ENCODE data around the gene NCOA3. TPM values are rescaled to one million over a fixed set of nuclear protein-coding genes. Genes with fewer than 3 reads are reported as not detected.
"Not testable (repeated sequence)": the region's sequence is repeated elsewhere in the genome, so short reads cannot be mapped to it uniquely, and the experiment has no call there.

Gene NCOA3
- total RNA-seq, 2 experiments from 2014 or later = 48.3 to 53.2 TPM

DNA sequence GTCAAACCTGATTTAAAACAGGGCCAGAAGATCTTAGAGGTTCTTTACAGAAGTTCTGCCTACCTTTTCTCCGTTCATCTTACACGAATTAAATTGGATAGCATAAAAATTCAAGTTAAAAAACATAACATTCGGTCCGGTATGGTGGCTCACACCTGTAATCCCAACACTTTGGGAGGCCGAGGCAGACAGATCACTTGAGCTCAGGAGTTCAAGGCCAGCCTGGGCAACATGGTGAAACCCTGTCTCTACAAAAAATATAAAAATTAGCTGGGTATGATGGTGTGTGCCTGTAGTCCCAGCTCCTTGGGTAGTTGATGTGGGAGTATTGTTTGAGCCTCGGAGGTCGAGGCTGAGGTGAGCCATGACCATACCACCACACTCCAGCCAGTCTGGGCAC is 79.0 kb downstream of the NCOA3 start:
- H3K27ac Mint-ChIP-seq; H3K27me3 Mint-ChIP-seq (ENCODE audit: low read depth); CTCF ChIA-PET; DNase-seq; intact Hi-C loops (cut with micrococcal nuclease); H3K9me3 Mint-ChIP-seq; H3K4me3 Mint-ChIP-seq: not testable (repeated sequence)
- H3K4me1 Mint-ChIP-seq (ENCODE audit: low read depth) = peaks cover 57% of the 10 kb centered on the region
- peaks cover 14% of the 10 kb centered on the region for H3K36me3 Mint-ChIP-seq (ENCODE audit: low read depth)

- H3K9me3 Mint-ChIP-seq = no peaks in the 10 kb centered on the region
- peaks cover 15% of the 10 kb centered on the region for H3K36me3 Mint-ChIP-seq (ENCODE audit: low read depth)
- intact Hi-C loops (cut with micrococcal nuclease) = no loop called here
- H3K4me3 Mint-ChIP-seq = no peak overlapping the region
- H3K27ac Mint-ChIP-seq = no peak overlapping the region
- no peaks in the 10 kb centered on the region for H3K27me3 Mint-ChIP-seq (ENCODE audit: low read depth)
- CTCF ChIA-PET = no interaction called here
- no peak for DNase-seq
- peaks cover 55% of the 10 kb centered on the region for H3K4me1 Mint-ChIP-seq (ENCODE audit: low read depth)
These were observed 79.4 kb downstream of the NCOA3 start for GRCh38 chr20:47581090-47581489.

DNA sequence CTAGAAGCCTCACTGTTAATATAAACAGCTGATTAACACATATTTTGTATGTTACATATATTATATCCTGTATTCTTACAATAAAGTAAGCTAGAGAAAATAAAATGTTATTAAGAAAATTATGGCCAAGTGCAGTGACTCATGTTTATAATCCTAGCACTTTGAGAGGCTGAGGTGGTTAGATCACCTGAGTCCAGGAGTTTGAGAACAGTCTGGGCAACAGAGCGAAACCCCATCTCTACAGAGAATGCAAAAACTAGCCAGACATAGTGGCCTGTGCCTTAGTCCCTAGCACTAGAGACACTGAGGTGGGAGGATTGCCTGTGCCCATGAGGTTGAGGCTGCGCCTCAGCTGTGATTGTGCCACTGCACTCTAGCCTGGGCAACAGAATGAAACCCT is 81.9 kb downstream of the NCOA3 start:
- Mint-ChIP-seq H3K4me3 (no peak overlapping the region), H3K4me1 (ENCODE audit: low read depth) (peaks cover 43% of the 10 kb centered on the region), H3K9me3 (no peaks in the 10 kb centered on the region), H3K27me3 (ENCODE audit: low read depth) (no peaks in the 10 kb centered on the region), H3K36me3 (ENCODE audit: low read depth) (peaks cover 23% of the 10 kb centered on the region), H3K27ac (no peak overlapping the region)
- no peak for DNase-seq
- intact Hi-C loops (cut with micrococcal nuclease) = no loop called here
- CTCF ChIA-PET = interaction anchor here (0.9 kb wide), 1 partner anchor 34 kb away, joined by 3 read pairs; no protein-coding TSS in a partner anchor

DNA sequence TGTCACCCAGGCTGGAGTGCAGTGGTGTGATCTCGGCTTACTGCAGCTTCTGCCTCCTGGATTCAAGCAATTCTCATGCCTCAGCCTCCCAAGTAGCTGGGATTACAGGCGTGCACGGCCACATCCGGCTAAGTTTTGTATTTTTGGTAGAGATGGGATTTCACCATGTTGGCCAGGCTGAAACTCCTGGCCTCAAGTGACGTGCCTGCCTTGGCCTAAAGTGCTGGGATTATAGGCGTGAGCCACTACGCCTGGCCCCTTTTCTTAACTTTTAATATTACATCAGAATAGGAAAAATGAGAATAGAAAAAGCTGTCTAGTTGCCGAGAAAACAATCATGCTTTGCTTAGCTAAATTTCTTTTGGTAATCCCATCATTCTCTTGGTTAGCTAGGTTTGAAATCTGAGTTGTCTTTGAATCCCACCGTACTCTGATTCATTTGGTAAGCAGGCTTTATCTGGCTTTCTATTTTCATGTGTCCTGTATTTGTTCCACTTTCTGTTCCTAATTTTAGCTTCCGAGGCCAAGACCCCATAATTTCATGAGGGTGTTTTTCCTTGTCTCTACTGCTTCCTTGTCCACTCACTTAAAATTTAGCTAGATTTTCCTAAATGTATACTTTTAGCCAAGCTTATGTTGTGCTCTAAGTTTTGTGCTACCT is 83.5 kb downstream of the NCOA3 start:
- intact Hi-C loops (cut with micrococcal nuclease) = no loop called here
- CTCF ChIA-PET = interaction anchor here (0.6 to 0.7 kb wide), 2 partner anchors 8 to 282 kb away, joined by 3 to 9 read pairs; no protein-coding TSS in a partner anchor
- Mint-ChIP-seq H3K27ac (no peak overlapping the region), H3K9me3 (no peaks in the 10 kb centered on the region), H3K36me3 (ENCODE audit: low read depth) (peaks cover 21% of the 10 kb centered on the region), H3K4me3 (no peak overlapping the region), H3K4me1 (ENCODE audit: low read depth) (peaks cover 29% of the 10 kb centered on the region), H3K27me3 (ENCODE audit: low read depth) (no peaks in the 10 kb centered on the region)
- no peak for DNase-seq

DNA sequence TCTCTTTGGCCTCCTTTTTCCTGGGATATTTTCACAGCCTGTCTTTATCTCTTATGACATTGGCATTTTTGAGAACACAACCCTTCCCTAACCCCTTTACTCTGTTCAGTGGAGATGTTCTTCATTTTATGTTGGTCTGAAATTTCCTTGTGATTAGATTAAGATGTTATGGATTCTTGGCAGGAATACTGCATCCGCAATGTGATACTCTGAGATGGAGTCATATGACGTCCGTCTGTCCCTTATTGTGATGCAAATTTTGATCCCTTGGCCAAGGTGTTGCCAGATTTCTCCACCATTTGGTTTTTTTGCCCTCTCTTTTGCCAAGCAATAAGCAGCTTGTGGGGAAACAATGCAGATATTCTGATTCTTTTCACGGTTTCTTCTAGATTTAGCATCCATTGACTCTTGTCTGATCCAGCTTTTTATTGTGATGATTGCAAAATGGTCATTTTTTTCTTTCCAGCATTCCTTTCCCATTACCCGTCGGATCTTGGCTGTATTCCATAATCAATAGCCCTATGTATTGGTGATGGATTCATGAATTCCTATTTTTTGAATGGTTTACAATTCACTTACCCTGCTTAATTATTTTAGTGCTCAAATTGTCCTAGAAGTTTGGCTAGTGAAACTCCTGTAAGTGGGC is 85.1 kb downstream of the NCOA3 start:
- no peak for DNase-seq
- CTCF ChIA-PET = interaction anchor here (0.9 kb wide), 1 partner anchor 15 kb away, joined by 3 read pairs; no protein-coding TSS in a partner anchor
- Mint-ChIP-seq H3K9me3 (no peaks in the 10 kb centered on the region), H3K36me3 (ENCODE audit: low read depth) (peaks cover 21% of the 10 kb centered on the region), H3K4me3 (no peak overlapping the region), H3K27ac (no peak overlapping the region), H3K27me3 (ENCODE audit: low read depth) (no peaks in the 10 kb centered on the region), H3K4me1 (ENCODE audit: low read depth) (peaks cover 31% of the 10 kb centered on the region)
- intact Hi-C loops (cut with micrococcal nuclease) = no loop called here

DNA sequence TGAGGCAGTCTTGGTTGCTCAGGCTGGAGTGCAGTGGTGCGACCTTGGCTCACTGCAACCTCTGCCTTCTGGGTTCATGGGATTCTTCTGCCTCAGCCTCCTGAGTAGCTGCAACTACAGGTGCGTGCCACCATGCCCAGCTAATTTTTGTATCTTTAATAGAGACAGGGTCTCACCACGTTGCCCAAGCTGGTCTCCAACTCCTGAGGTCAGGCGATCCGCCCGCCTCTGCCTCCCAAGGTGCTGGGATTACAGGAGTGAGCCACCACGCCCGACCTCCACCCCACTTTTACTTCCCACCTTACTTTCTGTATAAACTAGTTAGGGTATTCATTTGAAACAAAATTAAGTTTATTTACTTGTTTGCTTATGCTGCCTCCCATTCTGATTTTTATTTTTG is 86.5 kb downstream of the NCOA3 start:
- Mint-ChIP-seq H3K9me3 (no peaks in the 10 kb centered on the region), H3K27me3 (ENCODE audit: low read depth) (no peaks in the 10 kb centered on the region), H3K27ac (no peak overlapping the region), H3K4me1 (ENCODE audit: low read depth) (peaks cover 36% of the 10 kb centered on the region), H3K36me3 (ENCODE audit: low read depth) (peaks cover 24% of the 10 kb centered on the region), H3K4me3 (no peak overlapping the region)
- DNase-seq = no peak
- CTCF ChIA-PET = no interaction called here
- intact Hi-C loops (cut with micrococcal nuclease) = no loop called here

- CTCF ChIA-PET = interaction anchor here (0.6 to 0.9 kb wide), 3 partner anchors 9 to 30 kb away, joined by 3 to 5 read pairs (median 3); no protein-coding TSS in a partner anchor
- no peaks in the 10 kb centered on the region for H3K27me3 Mint-ChIP-seq (ENCODE audit: low read depth)
- no peak overlapping the region for H3K4me3 Mint-ChIP-seq
- H3K4me1 Mint-ChIP-seq (ENCODE audit: low read depth) = peaks cover 31% of the 10 kb centered on the region
- intact Hi-C loops (cut with micrococcal nuclease) = no loop called here
- DNase-seq = no peak
- no peaks in the 10 kb centered on the region for H3K9me3 Mint-ChIP-seq
- H3K27ac Mint-ChIP-seq = peak overlapping the region; percentile 15
- H3K36me3 Mint-ChIP-seq (ENCODE audit: low read depth) = peaks cover 23% of the 10 kb centered on the region
These were observed 89.5 kb downstream of the NCOA3 start for GRCh38 chr20:47591231-47591630.

DNA sequence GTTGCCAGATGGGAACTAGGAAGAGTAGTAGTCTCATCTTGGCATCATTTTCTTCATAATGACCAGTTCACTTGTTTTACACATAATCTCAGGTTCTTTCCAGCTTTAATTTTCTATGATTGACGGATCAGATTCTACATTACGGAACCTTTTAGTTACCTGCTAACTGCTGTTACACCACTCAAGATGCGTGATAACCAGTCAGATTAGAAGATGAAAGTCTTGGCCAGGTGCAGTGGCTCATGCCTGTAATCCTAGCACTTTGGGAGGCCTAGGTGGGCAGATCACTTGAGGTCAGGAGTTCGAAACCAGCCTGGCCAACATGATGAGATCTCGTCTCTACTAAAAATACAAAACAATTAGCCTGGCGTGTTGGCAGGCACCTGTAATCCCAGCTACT is 92.5 kb downstream of the NCOA3 start:
- no peaks in the 10 kb centered on the region for H3K27me3 Mint-ChIP-seq (ENCODE audit: low read depth)

DNA sequence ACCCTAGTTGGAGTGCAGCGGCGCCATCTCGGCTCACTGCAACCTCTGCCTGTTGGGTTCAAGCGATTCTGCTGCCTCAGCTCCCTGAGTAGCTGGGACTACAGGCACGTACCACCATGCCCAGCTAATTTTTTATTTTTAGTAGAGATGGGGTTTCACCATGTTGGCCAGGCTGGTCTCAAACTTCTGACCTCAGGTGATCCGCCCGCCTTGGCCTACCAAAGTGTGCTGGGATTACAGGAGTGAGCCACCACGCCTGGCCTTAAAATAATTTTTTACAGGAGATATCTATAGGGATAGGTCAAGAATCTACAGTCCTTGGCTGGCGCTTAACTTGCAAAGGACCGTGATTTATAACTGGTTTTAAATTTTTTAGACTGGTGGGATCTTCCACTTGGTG is 93.5 kb downstream of the NCOA3 start:
- intact Hi-C loops (cut with micrococcal nuclease); H3K27me3 Mint-ChIP-seq (ENCODE audit: low read depth); DNase-seq; H3K27ac Mint-ChIP-seq; H3K4me3 Mint-ChIP-seq; H3K9me3 Mint-ChIP-seq: not testable (repeated sequence)
- H3K4me1 Mint-ChIP-seq (ENCODE audit: low read depth) = peaks cover 39% of the 10 kb centered on the region
- H3K36me3 Mint-ChIP-seq (ENCODE audit: low read depth) = peaks cover 24% of the 10 kb centered on the region
- CTCF ChIA-PET = interaction anchor here (1.0 kb wide), 1 partner anchor 211 kb away, joined by 4 read pairs; no protein-coding TSS in a partner anchor

More for the DNA sequence above, 92.5 kb downstream of the NCOA3 start:
- DNase-seq = no peak
- Mint-ChIP-seq H3K9me3 (no peaks in the 10 kb centered on the region), H3K4me3 (no peak overlapping the region), H3K4me1 (ENCODE audit: low read depth) (peaks cover 33% of the 10 kb centered on the region), H3K36me3 (ENCODE audit: low read depth) (peaks cover 20% of the 10 kb centered on the region), H3K27ac (no peak overlapping the region)
- CTCF ChIA-PET = no interaction called here
- intact Hi-C loops (cut with micrococcal nuclease) = no loop called here

DNA sequence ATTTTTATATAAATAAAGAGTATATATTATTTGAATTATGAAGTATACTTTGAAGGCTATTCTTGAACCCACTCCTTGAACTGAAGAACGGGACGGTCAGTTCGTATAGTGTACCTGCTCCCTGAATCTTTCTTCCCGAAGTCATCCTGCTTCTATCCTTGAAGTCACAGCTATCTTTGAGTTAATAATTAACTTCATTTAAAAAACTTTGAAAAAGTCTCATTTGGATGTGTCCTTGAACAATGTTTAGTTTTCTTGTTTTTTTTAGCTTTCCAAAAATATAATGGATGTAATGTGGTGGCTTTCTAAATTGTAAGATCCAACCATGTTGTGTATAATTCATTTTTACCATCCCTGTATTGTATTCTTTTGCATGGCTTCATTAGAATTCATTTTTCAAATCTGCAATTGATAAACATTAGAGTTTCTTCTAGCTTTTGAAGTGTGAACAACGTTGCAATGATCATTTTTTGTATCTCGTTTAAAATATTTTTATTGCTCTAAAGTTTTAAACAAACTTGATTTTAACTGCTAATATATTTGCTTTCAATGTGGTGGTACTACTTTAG is 94.4 kb downstream of the NCOA3 start:
- Mint-ChIP-seq H3K27me3 (ENCODE audit: low read depth) (no peaks in the 10 kb centered on the region), H3K9me3 (no peaks in the 10 kb centered on the region), H3K27ac (no peak overlapping the region), H3K4me1 (ENCODE audit: low read depth) (peaks cover 42% of the 10 kb centered on the region), H3K4me3 (no peak overlapping the region), H3K36me3 (ENCODE audit: low read depth) (peaks cover 24% of the 10 kb centered on the region)
- CTCF ChIA-PET = interaction anchor here (1.0 kb wide), 1 partner anchor 212 kb away, joined by 4 read pairs; no protein-coding TSS in a partner anchor
- DNase-seq = no peak
- intact Hi-C loops (cut with micrococcal nuclease) = no loop called here

GRCh38 chr20:47597090-47597489 is 95.4 kb downstream of the NCOA3 start:
- peaks cover 20% of the 10 kb centered on the region for H3K36me3 Mint-ChIP-seq (ENCODE audit: low read depth)
- CTCF ChIA-PET = no interaction called here
- peaks cover 37% of the 10 kb centered on the region for H3K4me1 Mint-ChIP-seq (ENCODE audit: low read depth)
- H3K4me3 Mint-ChIP-seq = no peak overlapping the region
- no peak overlapping the region for H3K27ac Mint-ChIP-seq
- no peaks in the 10 kb centered on the region for H3K9me3 Mint-ChIP-seq
- intact Hi-C loops (cut with micrococcal nuclease) = no loop called here
- no peaks in the 10 kb centered on the region for H3K27me3 Mint-ChIP-seq (ENCODE audit: low read depth)
- DNase-seq = no peak

GRCh38 chr20:47598911-47599744 is 97.4 kb downstream of the NCOA3 start:
- CTCF ChIA-PET = interaction anchor here (1.4 kb wide), 1 partner anchor 11 kb away, joined by 3 read pairs; no protein-coding TSS in a partner anchor
- intact Hi-C loops (cut with micrococcal nuclease) = no loop called here
- Mint-ChIP-seq H3K4me1 (ENCODE audit: low read depth) (peaks cover 48% of the 10 kb centered on the region), H3K36me3 (ENCODE audit: low read depth) (peaks cover 24% of the 10 kb centered on the region), H3K27me3 (ENCODE audit: low read depth) (no peaks in the 10 kb centered on the region), H3K27ac (no peak overlapping the region), H3K9me3 (no peaks in the 10 kb centered on the region), H3K4me3 (no peak overlapping the region)
- no peak for DNase-seq

Measured in activated naive CD4-positive, alpha-beta T cell treated with anti-CD3 and anti-CD28 coated beads for 36 hours (primary cell).